Glutamatergic neuron (in vitro differentiated cells): Measurements from ENCODE around the gene ARSG. TPM values are rescaled to one million over a fixed set of nuclear protein-coding genes. Genes with fewer than 3 reads are reported as not detected.
A peak's percentile ranks its signal among the peaks of the same experiment; 100 is the strongest.
"Not testable (repeated sequence)": the region's sequence is repeated elsewhere in the genome, so short reads cannot be mapped to it uniquely, and the experiment has no call there.

ENCODE experiments used
- DNase-seq: peaks from one replicate; pipeline ENCODE4 v3.0.0; 2022
- H3K27ac Mint-ChIP-seq: one replicate; pipeline ENCODE4 v1.8.0; 2020; ENCODE audit warnings: mild to moderate bottlenecking, mixed read lengths, inconsistent platforms; ENCODE audit not compliant: unreplicated experiment
- H3K27me3 Mint-ChIP-seq: one replicate; pipeline ENCODE4 v1.8.0; 2020; ENCODE audit warnings: mild to moderate bottlenecking, moderate library complexity, mixed read lengths, inconsistent platforms; ENCODE audit not compliant: unreplicated experiment
- H3K36me3 Mint-ChIP-seq: one replicate; pipeline ENCODE4 v1.8.0; 2020; ENCODE audit warnings: mild to moderate bottlenecking, mixed read lengths, inconsistent platforms; ENCODE audit not compliant: unreplicated experiment
- H3K4me1 Mint-ChIP-seq: one replicate; pipeline ENCODE4 v1.8.0; 2020; ENCODE audit warnings: mild to moderate bottlenecking, low read depth, mixed read lengths, inconsistent platforms; ENCODE audit not compliant: unreplicated experiment
- H3K4me3 Mint-ChIP-seq: one replicate; pipeline ENCODE4 v1.8.0; 2020; ENCODE audit warnings: mild to moderate bottlenecking, mixed read lengths, inconsistent platforms; ENCODE audit not compliant: unreplicated experiment
- H3K9me3 Mint-ChIP-seq: one replicate; pipeline ENCODE4 v1.8.0; 2020; ENCODE audit warnings: mild to moderate bottlenecking, moderate library complexity, mixed read lengths, inconsistent platforms; ENCODE audit not compliant: unreplicated experiment
- CTCF ChIP-seq: fragments of 200-600 bp; sonication (generic); IDR thresholded peaks from one replicate; pipeline ENCODE4 v1.5.0; 2021; ENCODE audit not compliant: partially characterized antibody, unreplicated experiment
- total RNA-seq: library from RNA; stranded (reverse); fragmentation: NEBNext Ultra II Directional; extraction: Animal tissue kit (Norgen Biotek cat#: 25700); gene quantifications from one replicate; pipeline ENCODE4 v1.2.1, GENCODE V29; 2021; ENCODE audit not compliant: unreplicated experiment

The ARSG gene
- total RNA-seq, 1 donor from 2014 or later: 1.9 TPM

GRCh38 chr17:68368387-68368786 lies 77.1 kb downstream of the ARSG start:
- Mint-ChIP-seq H3K9me3 (no peaks in the 10 kb centered on the region), H3K36me3 (peaks cover 9% of the 10 kb centered on the region), H3K4me3 (no peak overlapping the region), H3K4me1 (no peaks in the 10 kb centered on the region), H3K27ac (no peak overlapping the region), H3K27me3 (peaks cover 3% of the 10 kb centered on the region)
- DNase-seq: no peak
- no peak for TF ChIP-seq CTCF

GRCh38 chr17:68375566-68375965 lies 84.3 kb downstream of the ARSG start:
- no peaks in the 10 kb centered on the region for H3K9me3 Mint-ChIP-seq
- H3K27ac Mint-ChIP-seq: no peak overlapping the region
- no peak overlapping the region for H3K4me3 Mint-ChIP-seq
- TF ChIP-seq CTCF: no peak
- DNase-seq: no peak
- peaks cover 9% of the 10 kb centered on the region for H3K4me1 Mint-ChIP-seq
- peaks cover 5% of the 10 kb centered on the region for H3K27me3 Mint-ChIP-seq
- peaks cover 5% of the 10 kb centered on the region for H3K36me3 Mint-ChIP-seq

- not testable (repeated sequence) for H3K36me3 Mint-ChIP-seq, DNase-seq
Observed at GRCh38 chr17:68376178-68376577, 84.9 kb downstream of the ARSG start.

GRCh38 chr17:68377771-68378267 lies 86.5 kb downstream of the ARSG start:
- TF ChIP-seq CTCF: no peak
- Mint-ChIP-seq H3K9me3 (no peaks in the 10 kb centered on the region), H3K36me3 (no peaks in the 10 kb centered on the region), H3K27me3 (peaks cover 6% of the 10 kb centered on the region), H3K4me1 (peaks cover 14% of the 10 kb centered on the region), H3K4me3 (no peak overlapping the region), H3K27ac (no peak overlapping the region)
- no peak for DNase-seq

More at GRCh38 chr17:68376178-68376577, 84.9 kb downstream of the ARSG start:
- H3K9me3 Mint-ChIP-seq, H3K4me3 Mint-ChIP-seq, H3K4me1 Mint-ChIP-seq, H3K27me3 Mint-ChIP-seq, H3K27ac Mint-ChIP-seq: not testable (repeated sequence)

- no peak for DNase-seq
- Mint-ChIP-seq H3K4me1 (peaks cover 14% of the 10 kb centered on the region), H3K27ac (no peak overlapping the region), H3K4me3 (peak overlapping the region; percentile 37), H3K9me3 (peaks cover 2% of the 10 kb centered on the region), H3K27me3 (peaks cover 6% of the 10 kb centered on the region), H3K36me3 (no peaks in the 10 kb centered on the region)
- TF ChIP-seq CTCF: no peak
Observed at GRCh38 chr17:68378268-68379176, 87.2 kb downstream of the ARSG start.
